ENCODE results near the gene GLT1D1. TPM values are rescaled to one million over a fixed set of nuclear protein-coding genes. Genes with fewer than 3 reads are reported as not detected.

Gene GLT1D1
- polyA plus RNA-seq, 1 of the 3 experiments (the other 2 are of a cell fraction): 0.05 TPM

DNA sequence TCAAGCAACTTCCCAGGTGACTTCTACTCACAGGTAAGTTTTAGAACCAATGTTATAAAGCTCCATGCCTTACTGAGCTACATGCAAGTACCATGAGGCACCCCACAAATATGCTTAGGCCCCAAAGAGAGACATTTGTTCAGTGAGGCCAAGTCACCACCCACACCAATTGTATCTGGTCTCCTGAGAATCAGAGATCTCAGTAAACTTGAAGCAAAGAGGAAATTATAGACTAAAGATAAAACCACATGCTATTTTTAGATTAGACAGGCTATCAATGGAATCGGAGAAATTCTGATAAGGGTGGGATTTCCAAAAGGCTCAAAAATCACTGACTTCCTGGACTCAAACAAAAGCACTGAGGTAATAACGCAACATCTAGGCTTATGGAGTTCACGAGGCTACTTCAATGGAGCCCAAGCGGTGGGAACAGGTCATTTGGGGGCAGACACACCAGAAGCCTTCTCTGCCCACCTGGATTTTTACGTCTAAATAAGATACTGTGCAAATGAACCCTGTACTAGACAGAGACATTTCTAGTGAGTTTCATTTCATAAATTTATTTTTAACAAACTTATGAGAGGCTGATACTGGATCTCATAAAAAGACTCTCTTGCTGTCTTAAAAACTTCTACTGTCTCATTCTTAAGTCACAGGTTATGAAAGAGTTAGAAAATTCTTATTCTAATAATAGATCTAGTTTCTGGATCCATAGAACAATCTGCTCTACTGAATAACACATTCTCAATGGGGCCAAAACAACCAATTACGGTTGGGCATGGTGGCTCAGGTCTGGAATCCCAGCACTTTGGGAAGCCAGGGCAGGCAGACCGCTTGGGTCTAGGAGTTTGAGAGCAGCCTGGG lies 37.3 kb upstream of the GLT1D1 start:
- WGBS (ENCODE audit: low lambda C conversion rate): 100% methylated on average over 7 of the region's 7 CpGs
- ChIA-PET POLR2A (no interaction called here), CTCF (no interaction called here)
- Histone ChIP-seq H2AFZ (ENCODE audit: low read depth) (no peak overlapping the region), H3K36me3 (replicated peaks in 1 of 2; ENCODE audit: control insufficient read depth in 1 of 2, insufficient read depth in 2 of 2, low read length in 1 of 2) (peaks cover 23 to 24% of the 10 kb centered on the region in 2 experiments), H3K9ac (no peak overlapping the region), H3F3A (replicated peaks; ENCODE audit: insufficient read depth) (no peaks in the 10 kb centered on the region), H3K4me2 (no peak overlapping the region), H3K27me3 (ENCODE audit: insufficient read depth) (no peaks in the 10 kb centered on the region), H3K4me3 (ENCODE audit: low read depth in 2 of 2, low read length in 1 of 2) (no peak overlapping the region), H3K9me2 (no peaks in the 10 kb centered on the region), H4K20me1 (ENCODE audit: insufficient read depth) (peaks cover 46% of the 10 kb centered on the region), H3K27ac (ENCODE audit: low read depth in 2 of 2, low read length in 1 of 2) (no peak overlapping the region), H3K4me1 (ENCODE audit: control insufficient read depth in 1 of 2, insufficient read depth in 2 of 2, low read depth in 1 of 2, low read length in 1 of 2) (peaks cover 6 to 7% of the 10 kb centered on the region in 2 experiments; a peak in 2 of 4 replicates), H3K9me3 (no peaks in the 10 kb centered on the region), H3K79me2 (ENCODE audit: insufficient read depth) (peaks cover 97% of the 10 kb centered on the region)
- DNase-seq: no peak
- TF ChIP-seq POLR2AphosphoS5 (IDR thresholded peaks at IDR 0.05; ENCODE audit: low read depth, low read length) (no peak), TAF1 (IDR thresholded peaks at IDR 0.05; ENCODE audit: borderline replicate concordance, low read depth, low read length) (no peak), FOSL2 (IDR thresholded peaks at IDR 0.05; ENCODE audit: borderline replicate concordance, low read depth) (no peak), TEAD4 (IDR thresholded peaks at IDR 0.05; ENCODE audit: borderline replicate concordance, insufficient read depth) (no peak), RAD21 (IDR thresholded peaks at IDR 0.05; ENCODE audit: low read length) (no peak), EP300 (IDR thresholded peaks at IDR 0.05; ENCODE audit: borderline replicate concordance in 1 of 2, low read depth in 1 of 2, low read length in 1 of 2) (no peak), MXI1 (IDR thresholded peaks at IDR 0.05; ENCODE audit: low read depth, low read length) (no peak), GABPA (IDR thresholded peaks at IDR 0.05; ENCODE audit: low read depth) (no peak), SIN3A (IDR thresholded peaks at IDR 0.05; ENCODE audit: borderline replicate concordance, low read depth, low read length) (no peak), NRF1 (IDR thresholded peaks at IDR 0.05; ENCODE audit: low read depth, low read length) (no peak), SMC3 (IDR thresholded peaks at IDR 0.05; ENCODE audit: low read depth, low read length) (no peak), EZH2phosphoT487 (IDR thresholded peaks at IDR 0.05; ENCODE audit: borderline replicate concordance, low read depth) (no peak), JUND (IDR thresholded peaks at IDR 0.05) (no peak), RXRA (IDR thresholded peaks at IDR 0.05; ENCODE audit: borderline replicate concordance, low read depth) (no peak), RCOR1 (IDR thresholded peaks at IDR 0.05; ENCODE audit: low read length) (no peak), FOXJ3 (CRISPR knock-in tag; IDR thresholded peaks at IDR 0.05) (no peak), FOXM1 (IDR thresholded peaks at IDR 0.05; ENCODE audit: low read depth) (no peak)
- TF ChIP-seq, protein P1, sequence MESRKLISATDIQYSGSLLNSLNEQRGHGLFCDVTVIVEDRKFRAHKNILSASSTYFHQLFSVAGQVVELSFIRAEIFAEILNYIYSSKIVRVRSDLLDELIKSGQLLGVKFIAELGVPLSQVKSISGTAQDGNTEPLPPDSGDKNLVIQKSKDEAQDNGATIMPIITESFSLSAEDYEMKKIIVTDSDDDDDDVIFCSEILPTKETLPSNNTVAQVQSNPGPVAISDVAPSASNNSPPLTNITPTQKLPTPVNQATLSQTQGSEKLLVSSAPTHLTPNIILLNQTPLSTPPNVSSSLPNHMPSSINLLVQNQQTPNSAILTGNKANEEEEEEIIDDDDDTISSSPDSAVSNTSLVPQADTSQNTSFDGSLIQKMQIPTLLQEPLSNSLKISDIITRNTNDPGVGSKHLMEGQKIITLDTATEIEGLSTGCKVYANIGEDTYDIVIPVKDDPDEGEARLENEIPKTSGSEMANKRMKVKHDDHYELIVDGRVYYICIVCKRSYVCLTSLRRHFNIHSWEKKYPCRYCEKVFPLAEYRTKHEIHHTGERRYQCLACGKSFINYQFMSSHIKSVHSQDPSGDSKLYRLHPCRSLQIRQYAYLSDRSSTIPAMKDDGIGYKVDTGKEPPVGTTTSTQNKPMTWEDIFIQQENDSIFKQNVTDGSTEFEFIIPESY (IDR thresholded peaks at IDR 0.05; ENCODE audit: borderline replicate concordance, low read depth): no peak
